Panc1 (cell line): ENCODE measurements around the gene IQSEC2.

Experiments used
- POLR2AphosphoS5 ChIP-seq: IDR thresholded peaks from 2 replicates; pipeline ENCODE4 v1.6.1; 2012; ENCODE audit warnings: mild to moderate bottlenecking, low read depth, low read length, moderate library complexity
- TCF7L2 ChIP-seq: IDR thresholded peaks from 2 replicates; pipeline ENCODE4 v1.6.1; 2011; ENCODE audit warnings: mild to moderate bottlenecking, low read depth, low read length, inconsistent platforms
- TF ChIP-seq, protein P1 (sequence below): fragments of 450-650 bp; IDR thresholded peaks from 2 replicates; pipeline ENCODE4 v1.5.1; 2017; ENCODE audit warnings: mild to moderate bottlenecking
- TF ChIP-seq, protein P2 (sequence below), 2 experiments: IDR thresholded peaks; 2 replicates each; pipeline ENCODE4 v1.6.1; 2011 to 2012; ENCODE audit warnings: low read depth in 2 of 2, control low read depth in 1 of 2, low read length in 1 of 2, mild to moderate bottlenecking in 1 of 2, moderate library complexity in 1 of 2; ENCODE audit not compliant: insufficient read depth in 1 of 2

DNA sequence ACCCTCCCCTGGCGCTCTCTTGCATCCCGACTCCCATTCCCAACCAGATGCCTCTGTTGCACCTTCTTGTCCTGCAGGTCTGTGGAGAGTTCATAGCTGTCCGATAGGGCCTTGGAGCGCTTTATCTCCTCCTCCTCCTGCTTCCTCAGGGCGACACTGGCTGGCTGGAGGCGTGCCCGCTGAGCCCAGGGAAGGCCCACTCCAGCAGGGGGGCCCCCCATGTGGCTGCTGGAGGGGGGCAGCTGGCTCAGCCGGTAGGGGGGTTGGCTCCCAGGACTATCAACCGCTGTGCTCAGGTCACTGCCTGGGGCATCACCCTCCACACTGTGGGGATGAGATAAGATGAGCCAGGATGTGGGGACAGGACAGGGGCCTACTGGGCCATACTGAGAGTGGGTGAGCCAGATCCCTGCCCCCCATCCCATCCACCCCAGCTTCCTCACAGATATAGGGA lies 25.6 kb downstream of the IQSEC2 start:
- TF ChIP-seq, protein P1, sequence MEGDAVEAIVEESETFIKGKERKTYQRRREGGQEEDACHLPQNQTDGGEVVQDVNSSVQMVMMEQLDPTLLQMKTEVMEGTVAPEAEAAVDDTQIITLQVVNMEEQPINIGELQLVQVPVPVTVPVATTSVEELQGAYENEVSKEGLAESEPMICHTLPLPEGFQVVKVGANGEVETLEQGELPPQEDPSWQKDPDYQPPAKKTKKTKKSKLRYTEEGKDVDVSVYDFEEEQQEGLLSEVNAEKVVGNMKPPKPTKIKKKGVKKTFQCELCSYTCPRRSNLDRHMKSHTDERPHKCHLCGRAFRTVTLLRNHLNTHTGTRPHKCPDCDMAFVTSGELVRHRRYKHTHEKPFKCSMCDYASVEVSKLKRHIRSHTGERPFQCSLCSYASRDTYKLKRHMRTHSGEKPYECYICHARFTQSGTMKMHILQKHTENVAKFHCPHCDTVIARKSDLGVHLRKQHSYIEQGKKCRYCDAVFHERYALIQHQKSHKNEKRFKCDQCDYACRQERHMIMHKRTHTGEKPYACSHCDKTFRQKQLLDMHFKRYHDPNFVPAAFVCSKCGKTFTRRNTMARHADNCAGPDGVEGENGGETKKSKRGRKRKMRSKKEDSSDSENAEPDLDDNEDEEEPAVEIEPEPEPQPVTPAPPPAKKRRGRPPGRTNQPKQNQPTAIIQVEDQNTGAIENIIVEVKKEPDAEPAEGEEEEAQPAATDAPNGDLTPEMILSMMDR = no peak
- TF ChIP-seq, protein P2, sequence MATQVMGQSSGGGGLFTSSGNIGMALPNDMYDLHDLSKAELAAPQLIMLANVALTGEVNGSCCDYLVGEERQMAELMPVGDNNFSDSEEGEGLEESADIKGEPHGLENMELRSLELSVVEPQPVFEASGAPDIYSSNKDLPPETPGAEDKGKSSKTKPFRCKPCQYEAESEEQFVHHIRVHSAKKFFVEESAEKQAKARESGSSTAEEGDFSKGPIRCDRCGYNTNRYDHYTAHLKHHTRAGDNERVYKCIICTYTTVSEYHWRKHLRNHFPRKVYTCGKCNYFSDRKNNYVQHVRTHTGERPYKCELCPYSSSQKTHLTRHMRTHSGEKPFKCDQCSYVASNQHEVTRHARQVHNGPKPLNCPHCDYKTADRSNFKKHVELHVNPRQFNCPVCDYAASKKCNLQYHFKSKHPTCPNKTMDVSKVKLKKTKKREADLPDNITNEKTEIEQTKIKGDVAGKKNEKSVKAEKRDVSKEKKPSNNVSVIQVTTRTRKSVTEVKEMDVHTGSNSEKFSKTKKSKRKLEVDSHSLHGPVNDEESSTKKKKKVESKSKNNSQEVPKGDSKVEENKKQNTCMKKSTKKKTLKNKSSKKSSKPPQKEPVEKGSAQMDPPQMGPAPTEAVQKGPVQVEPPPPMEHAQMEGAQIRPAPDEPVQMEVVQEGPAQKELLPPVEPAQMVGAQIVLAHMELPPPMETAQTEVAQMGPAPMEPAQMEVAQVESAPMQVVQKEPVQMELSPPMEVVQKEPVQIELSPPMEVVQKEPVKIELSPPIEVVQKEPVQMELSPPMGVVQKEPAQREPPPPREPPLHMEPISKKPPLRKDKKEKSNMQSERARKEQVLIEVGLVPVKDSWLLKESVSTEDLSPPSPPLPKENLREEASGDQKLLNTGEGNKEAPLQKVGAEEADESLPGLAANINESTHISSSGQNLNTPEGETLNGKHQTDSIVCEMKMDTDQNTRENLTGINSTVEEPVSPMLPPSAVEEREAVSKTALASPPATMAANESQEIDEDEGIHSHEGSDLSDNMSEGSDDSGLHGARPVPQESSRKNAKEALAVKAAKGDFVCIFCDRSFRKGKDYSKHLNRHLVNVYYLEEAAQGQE (IDR thresholded peaks at IDR 0.05; ENCODE audit: insufficient read depth in 1 of 2, low read depth in 2 of 2, low read length in 1 of 2) = no peak
- no peak for TF ChIP-seq POLR2AphosphoS5
- TF ChIP-seq TCF7L2 = no peak
